K562 (cell line): ENCODE results near the gene VIT. TPM values are rescaled to one million over a fixed set of nuclear protein-coding genes. Genes with fewer than 3 reads are reported as not detected.

Experiments used
- ATAC-seq: fragments of 200-7000 bp; cut with Tn5 transposase; 3 replicates; pipeline ENCODE4 v1.9.1; 2020; ENCODE audit warnings: moderate library complexity
- BruUV-seq: library from RNA; stranded (reverse); fragments of 400-500 nt; replicated peaks from 2 replicates; lab custom pipeline; 2021; lab: Mats Ljungman, UMichigan
- CTCF ChIA-PET: fragments of 300-600 bp; formaldehyde crosslinking; extraction: SDS; loops from one replicate; lab custom pipeline; 2021; ENCODE audit warnings: low intra/inter-chr PET ratio; lab: Yijun Ruan, JAX
- POLR2A ChIA-PET: fragments of 300-600, 350-650 bp; sonication (Branson Sonifier 250); formaldehyde crosslinking; extraction: SDS; loops from one replicate; lab custom pipeline; 2021; ENCODE audit warnings: antibody characterized with exemption, inconsistent platforms; lab: Yijun Ruan, JAX
- DNase-seq, 4 experiments: peaks; one replicate each; pipeline versions ENCODE4 v3.0.0 to v3.0.0-alpha.2; 2011 to 2018; ENCODE audit warnings: low spot score in 3 of 4, mixed read lengths in 3 of 4; ENCODE audit errors: extremely low read depth in 1 of 4
- FAIRE-seq: peaks from 2 replicates; lab custom pipeline; 2011; peaks lifted over from hg19 to GRCh38; lab: Jason Lieb, UNC
- H2AFZ ChIP-seq: 2 replicates; pipeline ENCODE4 v1.6.0; 2011; ENCODE audit warnings: low read depth, low read length, control low read depth, inconsistent platforms
- H3K27ac ChIP-seq: fragments of 200-600 bp; 3 replicates; pipeline ENCODE4 v1.8.0; 2011; ENCODE audit warnings: low read depth, mild to moderate bottlenecking, control low read depth, inconsistent platforms, low read length, moderate library complexity, mixed read lengths; ENCODE audit errors: extremely low read depth
- H3K27me3 ChIP-seq, 2 experiments: fragments of 300-600 bp in 1 of 2; 2 replicates in 1 of 2; 3 replicates in 1 of 2; pipeline versions ENCODE4 v1.6.0 to v1.8.0; 2011; ENCODE audit warnings: inconsistent platforms in 2 of 2, low read length in 2 of 2, mild to moderate bottlenecking in 1 of 2, mixed read lengths in 1 of 2, moderate library complexity in 1 of 2; ENCODE audit not compliant: control insufficient read depth in 2 of 2, insufficient read depth in 2 of 2
- H3K36me3 ChIP-seq: fragments of 300-600 bp; 3 replicates; pipeline ENCODE4 v1.8.0; 2011; ENCODE audit warnings: mild to moderate bottlenecking, low read length, inconsistent platforms; ENCODE audit not compliant: control insufficient read depth, insufficient read depth
- H3K4me1 ChIP-seq, 2 experiments: fragments of 200-600 bp in 1 of 2; replicated peaks in 1 of 2; 2 replicates in 1 of 2; 3 replicates in 1 of 2; pipeline versions ENCODE4 v1.5.1 to v1.8.0; 2011; ENCODE audit warnings: inconsistent platforms in 2 of 2, low read length in 2 of 2, mild to moderate bottlenecking in 1 of 2, mixed read lengths in 1 of 2, moderate library complexity in 1 of 2; ENCODE audit not compliant: control insufficient read depth in 2 of 2, insufficient read depth in 2 of 2
- H3K4me2 ChIP-seq: 2 replicates; pipeline ENCODE4 v1.6.1; 2011; ENCODE audit warnings: low read length, control low read depth, inconsistent platforms, mixed read lengths; ENCODE audit not compliant: insufficient read depth
- H3K4me3 ChIP-seq: fragments of 200-600 bp; sonication (generic), shearing (Covaris generic); 2 replicates; pipeline ENCODE4 v1.5.1; 2016; ENCODE audit warnings: control low read depth, inconsistent platforms
- H3K79me2 ChIP-seq: fragments of 200-600 bp; 3 replicates; pipeline ENCODE4 v1.8.0; 2011; ENCODE audit warnings: low read length, inconsistent platforms; ENCODE audit not compliant: control insufficient read depth, insufficient read depth
- H3K9ac ChIP-seq, 2 experiments: 2 replicates each; pipeline versions ENCODE4 v1.6.0 to v1.6.1; 2011; ENCODE audit warnings: low read depth in 2 of 2, low read length in 2 of 2, control low read depth in 1 of 2, inconsistent platforms in 1 of 2, mild to moderate bottlenecking in 1 of 2, mixed read lengths in 1 of 2; ENCODE audit not compliant: insufficient read depth in 1 of 2
- H3K9me1 ChIP-seq: one replicate; pipeline ENCODE4 v1.6.0; 2011; ENCODE audit warnings: inconsistent platforms, mild to moderate bottlenecking, low read length, moderate library complexity; ENCODE audit not compliant: control insufficient read depth, insufficient read depth
- H3K9me3 ChIP-seq: replicated peaks from 2 replicates; pipeline ENCODE4 v1.5.1; 2011; ENCODE audit warnings: low read depth, low read length, inconsistent platforms; ENCODE audit not compliant: control insufficient read depth, insufficient read depth
- H4K20me1 ChIP-seq: replicated peaks from 2 replicates; pipeline ENCODE4 v1.6.1; 2011; ENCODE audit warnings: low read length, inconsistent platforms, mixed read lengths; ENCODE audit not compliant: control insufficient read depth, insufficient read depth
- HDAC1 ChIP-seq, 2 experiments: fragments of 450-650 bp; IDR thresholded peaks; 2 replicates each; pipeline ENCODE4 v1.6.1; 2016 to 2017; ENCODE audit warnings: inconsistent platforms in 1 of 2, mild to moderate bottlenecking in 1 of 2, moderate library complexity in 1 of 2
- WGBS: fragments of 100-300 bp; shearing (Covaris generic); methylation state at CpG from one replicate; pipeline ENCODE4 v1.1.6; 2016; ENCODE audit warnings: low coverage, mixed read lengths; ENCODE audit not compliant: insufficient coverage; ENCODE audit errors: missing lambda C conversion rate; 5-methylcytosine and 5-hydroxymethylcytosine counted together
- in situ Hi-C: fragments of 300-500 bp; cut with MboI; formaldehyde crosslinking; loops from 4 replicates; pipeline ENCODE4 v1.15.0; 2018; ENCODE audit warnings: inconsistent platforms, mixed read lengths
- intact Hi-C: fragments of 100-400 bp; cut with micrococcal nuclease; formaldehyde crosslinking; loops from 2 replicates; pipeline ENCODE4 v1.14.2; 2022
- polyA plus RNA-seq, 8 experiments: library from polyadenylated mRNA; depleted of rRNA in 4 of 8; stranded (reverse) in 5 of 8; unstranded in 3 of 8; fragments of >200 nt; fragmentation: Nextera tagmentation in 2 of 8; fragmentation: Illumina TruSeq in 1 of 8; extraction: Ambion mirVana in 2 of 8; extraction: Trizol in 1 of 8; gene quantifications; 2 replicates each; pipeline versions ENCODE4 v1.2.1 to v1.2.3, GENCODE V29; 2011 to 2014; ENCODE audit warnings: inconsistent platforms in 1 of 8, missing spikeins in 1 of 8
- total RNA-seq, 7 experiments: library from RNA; depleted of rRNA in 6 of 7; stranded (reverse); fragments of >200 nt in 6 of 7; fragmentation: Illumina TruSeq in 2 of 7; extraction: Trizol in 2 of 7; gene quantifications; 2 replicates each; pipeline versions ENCODE4 v1.2.1 to v1.2.3, GENCODE V29; 2011 to 2021; ENCODE audit warnings: low replicate concordance in 1 of 7
- TF ChIP-seq, protein P1 (sequence below), 3 experiments: IDR thresholded peaks in 2 of 3; conservative IDR thresholded peaks in 1 of 3; 2 replicates each; pipeline ENCODE4 v1.5.1; 2011 to 2012; ENCODE audit warnings: low read length in 3 of 3, mild to moderate bottlenecking in 3 of 3, control low read depth in 2 of 3, improper control_type of control experiment in 1 of 3, inconsistent platforms in 1 of 3, low read depth in 1 of 3, mixed read lengths in 1 of 3, moderate library complexity in 1 of 3; ENCODE audit not compliant: insufficient read depth in 2 of 3

The VIT gene
- total and polyA plus RNA-seq, 9 of the 15 experiments (the other 6 are each of a cell fraction or from before 2014, with no cell fraction given), result not detected

DNA sequence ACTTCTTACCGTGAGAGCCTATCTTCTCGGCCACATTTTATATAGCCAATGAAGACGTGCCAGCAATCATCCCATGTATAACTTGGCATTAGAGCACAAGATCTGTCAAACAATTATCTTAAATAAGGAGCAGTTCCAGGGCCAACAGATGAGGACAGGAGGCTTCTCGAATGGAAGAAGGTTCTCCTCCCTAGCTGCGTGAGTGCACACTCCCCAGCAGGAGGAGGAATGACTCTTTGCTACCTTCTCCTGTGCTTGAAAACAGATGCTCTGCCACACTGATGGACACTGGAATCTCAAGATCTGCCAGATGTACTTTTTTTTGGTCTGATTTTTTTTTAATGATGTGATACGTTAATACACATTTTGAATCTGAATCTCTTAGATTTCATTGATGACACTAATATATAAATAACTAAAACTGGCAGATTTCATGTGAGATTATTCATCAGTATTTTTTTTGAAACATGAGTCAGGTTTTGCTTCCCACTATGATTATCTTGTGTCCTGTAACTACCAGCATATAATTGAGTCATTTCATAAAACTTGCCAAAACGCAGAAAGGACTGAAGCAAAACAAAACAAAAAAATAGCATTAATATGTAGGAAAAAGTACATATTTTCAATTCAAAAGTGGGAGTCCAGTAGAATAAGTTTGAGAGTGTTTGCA is 626 bp upstream of the VIT start:
- Histone ChIP-seq H3K27ac (no peak overlapping the region), H4K20me1 (no peaks in the 10 kb centered on the region), H3K4me3 (no peak overlapping the region), H3K9me1 (no peaks in the 10 kb centered on the region), H3K9ac (no peak overlapping the region), H3K4me1 (peaks cover 0 to 4% of the 10 kb centered on the region in 2 experiments; a peak in 1 of 5 replicates), H2AFZ (no peak overlapping the region), H3K27me3 (no peaks in the 10 kb centered on the region; a peak in 1 of 5 replicates), H3K9me3 (no peaks in the 10 kb centered on the region), H3K36me3 (no peaks in the 10 kb centered on the region), H3K79me2 (no peaks in the 10 kb centered on the region), H3K4me2 (no peak overlapping the region)
- intact Hi-C loops, result no loop called here
- 2% methylated on average over 7 of the region's 7 CpGs for WGBS
- in situ Hi-C loops, result no loop called here
- POLR2A ChIA-PET, result interaction anchor here (0.6 kb wide), 1 partner anchor 312 kb away, joined by 3 read pairs; no protein-coding TSS in a partner anchor
- CTCF ChIA-PET, result interaction anchor here (0.6 kb wide), 1 partner anchor 90 kb away, joined by 4 read pairs; no protein-coding TSS in a partner anchor
- DNase-seq (no peak), ATAC-seq (peak; percentile 74), FAIRE-seq (no peak)
- no peak for TF ChIP-seq HDAC1 (IDR thresholded peaks at IDR 0.05)
- TF ChIP-seq, protein P1, sequence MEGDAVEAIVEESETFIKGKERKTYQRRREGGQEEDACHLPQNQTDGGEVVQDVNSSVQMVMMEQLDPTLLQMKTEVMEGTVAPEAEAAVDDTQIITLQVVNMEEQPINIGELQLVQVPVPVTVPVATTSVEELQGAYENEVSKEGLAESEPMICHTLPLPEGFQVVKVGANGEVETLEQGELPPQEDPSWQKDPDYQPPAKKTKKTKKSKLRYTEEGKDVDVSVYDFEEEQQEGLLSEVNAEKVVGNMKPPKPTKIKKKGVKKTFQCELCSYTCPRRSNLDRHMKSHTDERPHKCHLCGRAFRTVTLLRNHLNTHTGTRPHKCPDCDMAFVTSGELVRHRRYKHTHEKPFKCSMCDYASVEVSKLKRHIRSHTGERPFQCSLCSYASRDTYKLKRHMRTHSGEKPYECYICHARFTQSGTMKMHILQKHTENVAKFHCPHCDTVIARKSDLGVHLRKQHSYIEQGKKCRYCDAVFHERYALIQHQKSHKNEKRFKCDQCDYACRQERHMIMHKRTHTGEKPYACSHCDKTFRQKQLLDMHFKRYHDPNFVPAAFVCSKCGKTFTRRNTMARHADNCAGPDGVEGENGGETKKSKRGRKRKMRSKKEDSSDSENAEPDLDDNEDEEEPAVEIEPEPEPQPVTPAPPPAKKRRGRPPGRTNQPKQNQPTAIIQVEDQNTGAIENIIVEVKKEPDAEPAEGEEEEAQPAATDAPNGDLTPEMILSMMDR (IDR thresholded peaks at IDR 0.05 in 2 of 3, conservative IDR thresholded peaks at IDR 0.05 in 1 of 3; ENCODE audit: insufficient read depth in 2 of 3, low read depth in 1 of 3, low read length in 3 of 3), result 0 out of 6 replicates have a peak, but pooled peaks of 1 of the 3 experiments have one; percentile 3
- BruUV-seq, result no TSS peak
